NOMO-1 treated with DMSO at 0.1 percent for 48 hours (cell line): Measurements from ENCODE around the gene ABHD12.

ENCODE experiments used
- DNase-seq: peaks from one replicate; lab custom pipeline; 2025; ENCODE audit not compliant: unreplicated experiment; lab: John Stamatoyannopoulos, UW

The ABHD12 gene

DNA sequence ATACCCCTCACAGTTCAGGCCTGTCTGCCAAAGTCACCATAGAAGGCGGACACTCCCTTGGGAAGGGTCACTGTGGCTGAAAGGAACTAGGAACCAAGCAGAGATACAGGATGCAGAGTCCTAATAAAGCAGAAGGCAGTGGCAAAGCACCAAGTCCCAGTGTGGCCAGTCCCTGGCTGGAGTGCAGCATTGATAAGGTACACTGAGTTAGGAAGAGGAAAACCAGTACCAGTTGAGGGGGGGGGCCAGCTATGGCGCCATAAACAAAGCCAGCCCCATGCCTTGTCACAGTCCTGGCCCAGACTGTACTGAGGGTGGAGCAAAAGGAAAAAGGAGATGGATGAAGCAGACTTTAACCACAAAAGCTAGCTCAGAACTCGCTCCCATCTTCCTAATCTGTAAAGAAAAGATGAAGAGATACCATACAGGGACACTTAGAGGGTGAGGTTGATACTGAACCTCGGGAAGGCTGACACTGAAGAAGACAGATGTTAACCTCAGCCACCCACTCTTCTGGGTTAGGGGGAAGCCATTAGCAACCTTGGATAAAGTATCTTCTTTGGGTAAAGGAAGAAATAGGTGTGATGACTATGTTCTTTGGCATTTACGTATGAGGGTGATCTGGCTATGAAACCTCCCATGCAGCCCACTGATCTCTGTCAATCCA lies 7.8 kb downstream of the ABHD12 start:
- no peak for DNase-seq

DNA sequence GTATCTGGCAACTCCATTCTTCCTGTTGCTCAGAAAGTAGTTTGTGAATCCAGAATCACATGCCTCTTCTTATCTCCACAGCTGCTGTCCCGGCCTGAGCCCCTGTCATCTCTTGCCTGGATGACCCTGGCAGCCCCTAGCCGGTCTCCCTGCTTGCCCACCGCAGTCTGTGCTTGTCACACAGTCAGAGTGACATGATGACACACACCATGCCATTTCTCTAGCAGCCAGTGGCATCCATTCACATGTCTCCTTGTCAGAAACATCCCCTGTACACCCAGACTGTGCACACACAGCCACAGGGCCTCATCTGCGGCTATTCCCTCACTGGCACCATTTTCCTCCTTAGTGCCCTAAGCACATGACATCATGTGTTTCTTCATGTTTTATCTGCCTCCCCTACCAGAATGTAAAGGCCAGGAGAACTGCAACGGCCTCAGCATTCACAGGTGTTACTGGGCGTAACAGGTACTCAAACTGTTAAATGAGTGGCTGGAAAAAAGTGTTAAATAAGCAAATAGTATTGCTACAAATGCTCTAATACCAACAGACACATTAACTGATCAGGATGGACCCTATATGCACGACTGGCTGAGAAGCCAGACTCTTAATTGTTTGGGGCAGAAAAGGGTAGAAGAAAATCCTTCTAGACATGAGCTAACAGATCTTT lies 9.6 kb downstream of the ABHD12 start:
- DNase-seq: no peak

DNA sequence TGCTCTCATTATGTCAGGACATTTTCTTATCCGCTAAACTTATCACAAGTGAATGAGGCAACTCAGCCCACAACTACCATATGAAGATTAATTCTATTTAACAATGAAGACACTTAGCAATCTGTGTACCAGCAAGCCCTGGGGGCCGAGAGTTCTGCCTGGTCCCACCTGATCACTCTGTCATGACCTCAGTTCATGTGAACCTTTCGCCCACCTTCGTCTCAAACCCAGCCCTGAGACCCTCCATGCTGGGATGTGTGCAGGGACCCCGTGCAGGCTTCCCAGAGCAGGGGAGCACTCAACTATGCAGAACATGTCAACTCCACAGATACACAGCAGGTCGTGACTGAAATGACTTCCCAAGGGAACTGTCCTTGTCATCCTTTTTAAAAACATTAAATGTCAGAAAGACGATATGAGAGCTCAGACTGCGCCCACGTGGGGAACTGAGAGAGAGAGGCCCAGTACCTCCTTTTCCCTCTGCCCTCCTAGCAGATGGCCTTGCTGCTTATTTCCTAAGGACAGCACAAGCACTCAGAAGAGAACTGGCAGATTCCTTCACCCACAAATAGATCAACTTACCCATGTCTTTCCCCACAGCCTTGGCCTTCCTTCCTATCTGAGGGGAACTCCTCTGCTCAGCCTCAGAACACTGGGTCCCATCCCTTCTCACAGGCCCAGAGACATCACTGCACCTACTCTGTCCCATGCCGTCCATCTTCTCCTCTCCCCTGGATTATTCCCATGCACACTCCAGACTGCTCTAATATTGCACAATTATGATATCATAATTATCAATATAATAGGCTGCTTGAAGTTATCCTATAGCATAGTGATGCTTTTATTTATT lies 11.5 kb downstream of the ABHD12 start:
- DNase-seq: no peak

DNA sequence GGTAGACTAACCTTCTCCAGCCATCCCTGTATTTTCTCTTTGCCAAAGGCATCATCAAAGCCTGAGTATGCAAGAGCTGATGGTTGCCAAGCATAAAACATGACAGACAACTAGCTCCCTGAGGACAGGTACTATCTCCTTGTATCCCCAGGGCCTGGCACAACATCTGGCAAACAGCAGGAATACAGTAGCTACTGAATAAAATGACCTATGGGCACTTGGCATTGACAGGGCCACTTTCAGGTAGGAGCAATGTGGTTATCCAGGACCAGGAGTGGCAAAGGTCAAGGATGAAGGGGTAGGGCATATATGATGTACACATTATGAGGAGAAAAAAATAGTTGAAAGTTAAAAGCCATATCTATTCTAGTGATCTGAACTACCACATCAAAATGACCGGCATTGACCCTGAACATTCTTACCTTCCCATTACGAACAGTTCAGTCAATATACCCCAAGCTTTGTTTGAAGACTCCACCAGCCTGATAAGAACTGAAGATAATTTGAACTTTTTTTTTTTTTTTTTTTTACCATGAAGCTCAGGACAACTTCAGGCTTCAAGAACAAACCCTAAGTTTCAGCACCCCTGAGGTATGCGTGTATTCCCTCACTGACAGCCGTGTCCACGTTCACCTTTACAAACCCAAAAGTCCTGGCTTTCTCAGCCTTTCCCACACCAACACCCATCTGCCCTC lies 12.3 kb downstream of the ABHD12 start:
- no peak for DNase-seq

DNA sequence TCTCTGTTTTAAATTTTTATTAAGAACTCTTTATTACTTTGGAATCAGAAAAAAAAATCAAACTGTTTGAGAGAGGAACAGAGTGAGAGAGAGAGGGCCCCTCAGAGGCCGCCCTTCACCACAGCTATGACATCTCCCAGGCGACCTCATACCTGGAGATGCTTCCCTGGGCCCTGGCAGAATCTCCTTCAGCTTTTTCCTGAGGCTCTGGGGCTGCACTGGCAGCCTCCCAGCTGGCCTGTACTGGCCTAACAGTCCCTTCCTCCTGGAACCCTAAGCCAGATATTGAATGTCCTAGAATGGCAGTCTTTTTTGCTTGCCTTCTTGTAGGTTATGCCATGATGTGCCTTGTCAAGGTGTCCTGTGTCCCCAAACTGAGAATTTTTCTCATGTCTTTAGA lies 13.7 kb downstream of the ABHD12 start:
- DNase-seq: no peak

DNA sequence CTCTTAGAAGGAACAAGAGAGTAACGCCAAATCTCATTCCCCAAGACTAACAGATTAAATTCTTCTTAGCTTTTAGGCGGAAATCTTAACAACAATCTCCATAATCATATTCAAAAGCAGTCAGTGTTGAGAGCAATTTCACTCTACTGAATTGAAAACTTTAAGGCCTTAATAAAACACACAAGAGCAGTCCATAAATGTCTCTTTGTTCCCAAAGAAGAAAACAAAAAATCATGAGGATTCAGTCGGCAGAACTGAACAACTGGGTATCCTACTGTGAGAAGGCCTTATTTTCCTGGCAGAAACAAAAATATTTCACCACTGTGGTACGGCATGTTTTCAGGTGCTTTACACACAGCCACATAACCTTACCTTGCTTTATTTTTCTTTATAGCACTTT lies 14.4 kb downstream of the ABHD12 start:
- no peak for DNase-seq

DNA sequence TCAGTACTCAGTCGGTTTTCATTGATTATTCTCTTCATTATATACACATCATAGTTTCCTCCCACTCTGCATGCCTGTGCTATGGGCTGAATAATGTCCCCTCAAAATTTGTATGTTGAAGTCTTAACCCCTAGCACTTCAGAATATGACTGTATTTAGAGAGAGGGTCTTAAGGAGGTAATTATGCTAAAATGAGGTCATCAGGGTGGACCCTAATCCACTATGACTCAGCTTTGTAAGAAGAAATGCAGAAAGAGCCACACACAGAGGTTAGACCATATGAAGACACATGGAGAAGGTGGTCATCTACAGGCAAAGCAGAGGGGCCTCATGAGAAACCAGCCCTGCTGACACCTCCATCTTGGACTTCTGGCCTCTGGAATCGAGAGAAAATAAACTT lies 15.8 kb downstream of the ABHD12 start:
- no peak for DNase-seq

DNA sequence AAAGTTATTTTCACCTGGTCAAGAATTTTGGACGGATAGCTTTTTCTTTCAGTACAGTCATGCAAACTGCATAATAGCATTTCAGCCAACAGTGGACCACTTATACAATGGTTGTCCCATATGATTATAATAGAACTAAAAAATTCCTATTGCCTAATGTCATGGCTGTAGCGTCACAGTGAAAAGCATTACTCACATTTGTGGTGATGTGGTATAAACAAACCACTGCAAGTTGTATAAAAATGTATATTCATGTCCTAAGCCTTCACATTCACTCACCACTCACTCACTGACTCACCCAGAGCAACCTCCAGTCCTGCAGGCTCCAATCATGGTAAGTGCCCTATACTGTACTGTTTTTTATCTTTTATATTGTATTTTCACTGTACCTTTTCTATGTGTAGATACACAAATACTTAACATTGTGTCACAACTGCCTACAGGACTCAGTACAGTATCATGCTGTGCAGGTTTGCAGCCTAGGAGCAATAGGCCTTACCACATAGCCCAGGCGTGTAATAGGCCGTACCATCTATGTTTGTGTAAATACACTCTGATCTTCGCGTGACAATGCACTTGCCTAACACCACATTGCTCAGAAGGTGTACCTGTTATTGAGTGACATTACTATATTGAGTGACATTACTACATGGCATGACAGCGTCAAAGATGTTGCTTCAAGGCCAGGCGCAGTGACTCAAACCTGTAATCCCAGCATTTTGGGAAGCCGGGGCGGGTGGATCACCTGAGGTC lies 17.9 kb downstream of the ABHD12 start:
- no peak for DNase-seq

DNA sequence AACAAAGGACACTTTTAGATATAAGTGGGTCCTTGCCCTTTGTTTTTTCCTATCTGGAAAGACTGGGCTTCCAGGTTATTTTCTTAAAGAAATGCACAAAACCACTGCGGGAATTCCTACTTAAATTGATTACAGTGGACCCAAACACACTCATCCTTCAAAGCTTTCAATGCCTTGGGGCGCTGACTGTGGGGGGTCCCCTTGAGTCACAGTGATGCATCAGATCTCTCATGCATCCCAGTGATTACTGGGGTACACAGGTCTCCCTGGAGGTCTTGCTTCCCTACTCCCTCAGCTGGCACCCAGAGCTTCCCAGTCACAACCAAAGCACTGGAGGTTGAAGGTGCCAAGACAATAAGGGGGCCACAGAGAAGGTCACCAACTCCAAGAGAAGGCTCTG lies 20.7 kb downstream of the ABHD12 start:
- DNase-seq: no peak

DNA sequence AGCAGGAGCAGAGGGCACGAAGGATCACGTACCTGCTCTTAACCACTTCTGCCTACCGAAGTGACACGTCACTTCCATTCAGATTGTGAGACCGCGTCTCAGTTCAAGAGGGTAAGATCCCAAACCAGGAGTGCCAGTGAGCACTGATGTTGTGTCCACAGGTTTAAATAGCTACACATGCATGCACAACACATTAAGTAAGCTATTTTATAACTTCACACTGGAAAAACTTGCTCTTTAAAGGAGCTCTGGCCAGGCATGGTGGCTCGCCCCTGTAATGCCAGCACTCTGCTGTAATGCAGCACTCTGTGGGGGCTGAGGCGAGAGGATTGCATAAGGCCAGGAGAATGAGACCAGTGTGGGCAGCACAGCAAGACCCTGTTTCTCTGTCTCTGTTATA lies 21.1 kb downstream of the ABHD12 start:
- DNase-seq: no peak

DNA sequence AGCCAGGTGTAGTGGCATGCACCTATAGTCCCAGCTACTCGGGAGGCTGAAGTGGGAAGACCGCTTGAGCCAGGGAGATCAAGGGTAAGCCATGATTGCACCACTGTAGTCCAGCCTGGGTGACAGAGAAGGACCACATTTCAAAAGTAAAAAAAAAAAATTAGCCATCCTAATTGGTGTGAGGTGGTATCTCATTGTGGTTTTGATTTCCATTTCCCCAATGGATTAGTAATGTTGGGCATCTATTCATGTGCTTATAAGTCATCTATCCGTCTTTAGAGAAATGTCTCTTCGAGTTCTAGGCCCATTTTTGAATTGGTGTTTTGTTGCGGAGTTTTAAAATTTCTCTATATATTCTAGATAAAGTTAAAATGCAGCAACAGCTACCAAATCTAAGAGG lies 21.7 kb downstream of the ABHD12 start:
- DNase-seq: no peak

DNA sequence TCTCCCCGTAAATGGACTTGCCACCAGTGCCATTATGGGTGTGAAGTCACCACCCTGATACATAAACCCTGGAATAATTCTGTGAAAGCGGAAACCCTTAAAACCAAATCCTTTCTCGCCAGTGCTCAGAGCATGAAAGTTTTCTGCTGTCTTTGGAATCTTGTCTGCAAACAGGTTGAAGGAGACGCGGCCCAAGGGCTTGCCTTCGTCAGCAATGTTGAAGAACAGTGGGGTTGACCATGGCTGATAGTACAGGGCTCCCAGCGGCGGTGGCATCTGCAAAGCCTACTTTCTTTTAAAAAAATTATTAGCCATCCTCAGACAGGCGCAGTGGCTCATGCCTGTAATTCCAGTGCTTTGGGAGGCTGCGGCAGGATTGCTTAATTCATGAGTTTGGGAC lies 22.1 kb downstream of the ABHD12 start:
- DNase-seq: no peak

DNA sequence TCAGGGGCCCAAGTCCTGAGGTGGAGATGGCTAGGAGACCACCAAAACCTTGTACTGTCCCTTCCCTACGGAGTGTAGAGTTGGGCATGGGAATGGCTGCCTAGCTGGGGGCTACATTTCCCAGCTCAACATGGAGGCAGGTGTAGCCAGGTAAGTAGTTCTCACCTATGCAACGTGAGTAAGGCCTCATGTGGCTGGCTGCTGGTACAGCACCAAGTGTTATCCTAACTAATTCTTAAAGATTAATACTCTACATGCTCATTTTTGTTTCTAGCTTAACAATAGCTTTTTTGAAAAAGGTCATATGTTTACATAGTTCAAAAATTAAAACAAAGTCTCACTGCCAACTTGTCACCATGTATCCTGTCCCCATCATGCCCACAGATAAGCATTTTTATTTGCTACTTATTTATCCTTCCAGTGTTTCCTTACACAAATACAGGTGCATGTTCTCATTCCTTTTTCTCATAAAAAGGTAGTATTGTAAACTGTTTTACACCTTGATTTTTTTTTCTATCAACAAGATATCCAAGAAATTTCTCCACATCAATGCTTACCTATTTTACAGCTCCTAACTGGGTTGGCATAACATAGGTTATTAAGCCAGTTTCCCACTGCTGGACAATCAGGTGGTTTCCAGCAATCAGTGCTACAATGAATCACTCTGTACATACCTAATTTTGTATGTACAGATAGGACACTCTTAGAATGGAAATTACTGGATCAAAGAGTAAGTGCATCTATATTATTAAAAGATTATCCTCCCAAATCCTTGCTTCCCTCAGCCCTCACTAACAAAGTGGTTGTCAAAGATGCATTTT lies 25.5 kb downstream of the ABHD12 start:
- DNase-seq: no peak

DNA sequence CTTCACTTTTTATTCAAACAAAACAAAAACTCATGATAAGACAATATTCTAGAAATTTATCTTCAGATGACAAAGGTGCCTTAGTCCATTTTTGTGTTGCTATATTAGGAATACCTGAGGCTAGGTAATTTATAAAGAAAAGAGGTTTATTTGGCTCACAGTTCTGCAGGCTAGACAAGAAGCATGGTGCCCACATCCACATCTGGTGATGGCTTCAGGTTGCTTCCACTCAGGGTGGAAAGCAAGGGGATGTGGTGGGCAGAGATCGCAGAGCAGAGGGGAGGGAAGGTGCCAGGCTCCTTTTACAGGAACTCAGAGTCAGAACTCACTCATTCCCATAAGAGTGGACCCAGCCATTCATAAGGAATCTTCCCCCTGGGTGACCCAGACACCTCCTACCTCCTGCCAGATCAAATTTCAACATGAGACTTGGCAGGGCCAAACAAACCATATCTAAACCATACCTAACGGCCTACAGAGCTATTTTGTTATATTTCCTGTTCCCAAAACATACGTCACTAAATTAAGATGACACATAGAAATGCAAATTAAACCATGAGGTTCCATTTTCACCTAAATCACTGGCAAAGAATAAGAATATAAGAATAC lies 26.4 kb downstream of the ABHD12 start:
- no peak for DNase-seq

DNA sequence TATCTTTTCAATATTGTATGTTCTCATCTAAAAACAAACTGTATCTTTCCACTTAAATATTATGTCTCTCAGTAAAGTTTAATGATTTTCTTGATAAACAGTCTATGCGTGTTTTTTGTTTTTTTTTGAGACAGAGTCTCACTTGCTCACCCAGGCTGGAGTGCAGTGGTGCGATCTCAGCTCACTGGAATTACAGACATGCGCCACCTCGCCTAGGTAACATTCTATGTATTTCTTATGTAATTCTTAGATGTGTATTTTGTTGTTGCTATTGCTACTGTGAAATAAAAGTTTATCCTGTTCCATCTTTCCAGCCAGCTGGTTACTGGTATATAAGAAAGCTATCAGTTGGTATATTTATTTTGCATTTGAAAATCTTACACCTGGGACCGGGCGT lies 29.4 kb downstream of the ABHD12 start:
- DNase-seq: no peak

DNA sequence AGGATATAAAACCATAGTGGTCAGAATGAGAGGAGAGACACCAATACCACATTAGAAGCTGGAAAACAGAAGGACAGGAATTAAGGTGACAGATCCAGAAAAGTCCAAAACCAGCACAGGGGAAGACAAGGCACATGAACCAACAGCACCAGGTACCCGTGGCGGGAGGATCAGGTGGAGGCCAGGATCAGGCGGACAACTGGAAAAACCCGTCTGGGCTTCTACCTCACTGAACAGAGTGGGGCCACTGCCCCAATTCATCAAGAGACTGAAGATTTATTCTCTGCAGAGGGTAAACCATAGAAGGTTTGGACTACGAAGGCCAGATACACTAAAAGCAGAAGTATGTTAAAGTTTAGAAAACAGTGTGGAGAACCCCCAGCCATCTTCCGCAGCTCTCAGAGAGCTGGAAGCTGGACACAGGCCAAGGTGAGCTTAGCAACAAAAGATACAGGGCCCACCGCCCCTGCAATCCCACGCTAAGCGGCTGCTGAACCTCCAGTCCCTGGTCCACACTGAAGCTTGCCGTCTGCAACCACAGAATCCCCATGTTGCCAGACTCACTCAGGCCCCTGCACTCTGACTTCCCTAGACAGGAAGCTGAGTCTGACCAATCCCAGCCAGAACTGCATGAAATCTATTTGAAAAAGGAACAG lies 29.9 kb downstream of the ABHD12 start:
- DNase-seq: peak; percentile 57

DNA sequence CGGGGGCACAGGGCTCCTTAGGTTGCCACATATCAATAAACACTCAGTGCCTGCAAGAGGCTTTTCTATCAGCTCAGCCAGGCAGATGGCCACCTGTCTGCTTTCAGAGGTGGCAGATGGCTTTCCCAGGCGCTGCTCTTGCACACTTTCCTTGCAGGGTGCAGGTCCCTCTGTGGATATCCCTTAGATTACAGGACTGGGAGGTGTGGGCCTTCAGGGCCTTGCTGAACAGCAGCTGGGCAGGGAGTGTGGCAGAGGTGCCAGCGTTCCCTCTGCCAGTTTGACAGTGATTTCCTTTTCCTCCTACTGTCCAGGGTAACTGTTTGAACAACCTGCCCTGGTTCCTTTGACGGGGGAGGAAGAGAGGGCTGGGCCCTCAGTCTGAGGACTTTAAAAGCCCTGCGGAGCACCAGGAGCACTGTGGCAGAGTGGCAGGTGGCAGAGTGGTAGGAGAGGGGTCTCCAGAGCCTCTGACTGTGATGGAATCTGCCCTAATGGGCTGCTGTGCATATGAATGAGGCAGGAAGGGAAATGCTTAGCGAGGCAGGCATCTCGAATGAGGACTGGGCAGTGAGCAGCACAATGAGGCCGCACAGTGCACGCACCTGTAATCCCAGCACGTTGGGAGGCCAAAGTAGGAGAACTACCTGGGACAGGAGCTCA lies 34.2 kb downstream of the ABHD12 start:
- no peak for DNase-seq

DNA sequence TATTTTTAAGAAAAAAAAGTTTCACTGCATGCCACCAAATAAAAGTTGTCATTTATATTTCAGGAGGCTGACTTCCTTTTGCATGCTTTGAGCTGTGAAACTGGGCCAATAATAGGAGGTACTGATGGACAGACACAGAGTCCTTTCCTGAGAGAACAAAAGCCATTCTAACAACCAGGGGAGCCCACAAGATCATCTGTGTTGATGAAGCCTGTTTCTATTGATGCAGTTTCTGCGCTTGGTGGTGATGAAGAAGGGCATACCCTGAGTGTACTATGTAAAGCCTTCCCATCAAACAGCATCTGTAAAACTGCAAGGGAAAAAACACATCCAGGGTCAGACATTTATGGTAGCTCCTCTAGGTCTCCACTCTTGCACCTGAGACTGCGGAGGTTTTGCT lies 34.8 kb downstream of the ABHD12 start:
- no peak for DNase-seq
